Measurements from ENCODE around the gene PLCD3.

GRCh38 chr17:45073414-45074070, 58.8 kb downstream of the PLCD3 start:
- TF ChIP-seq NR3C1 (CRISPR knock-in tag; conservative IDR thresholded peaks at IDR 0.05; ENCODE audit: low read depth): no peak
- TF ChIP-seq, protein P1, sequence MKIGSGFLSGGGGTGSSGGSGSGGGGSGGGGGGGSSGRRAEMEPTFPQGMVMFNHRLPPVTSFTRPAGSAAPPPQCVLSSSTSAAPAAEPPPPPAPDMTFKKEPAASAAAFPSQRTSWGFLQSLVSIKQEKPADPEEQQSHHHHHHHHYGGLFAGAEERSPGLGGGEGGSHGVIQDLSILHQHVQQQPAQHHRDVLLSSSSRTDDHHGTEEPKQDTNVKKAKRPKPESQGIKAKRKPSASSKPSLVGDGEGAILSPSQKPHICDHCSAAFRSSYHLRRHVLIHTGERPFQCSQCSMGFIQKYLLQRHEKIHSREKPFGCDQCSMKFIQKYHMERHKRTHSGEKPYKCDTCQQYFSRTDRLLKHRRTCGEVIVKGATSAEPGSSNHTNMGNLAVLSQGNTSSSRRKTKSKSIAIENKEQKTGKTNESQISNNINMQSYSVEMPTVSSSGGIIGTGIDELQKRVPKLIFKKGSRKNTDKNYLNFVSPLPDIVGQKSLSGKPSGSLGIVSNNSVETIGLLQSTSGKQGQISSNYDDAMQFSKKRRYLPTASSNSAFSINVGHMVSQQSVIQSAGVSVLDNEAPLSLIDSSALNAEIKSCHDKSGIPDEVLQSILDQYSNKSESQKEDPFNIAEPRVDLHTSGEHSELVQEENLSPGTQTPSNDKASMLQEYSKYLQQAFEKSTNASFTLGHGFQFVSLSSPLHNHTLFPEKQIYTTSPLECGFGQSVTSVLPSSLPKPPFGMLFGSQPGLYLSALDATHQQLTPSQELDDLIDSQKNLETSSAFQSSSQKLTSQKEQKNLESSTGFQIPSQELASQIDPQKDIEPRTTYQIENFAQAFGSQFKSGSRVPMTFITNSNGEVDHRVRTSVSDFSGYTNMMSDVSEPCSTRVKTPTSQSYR (CRISPR knock-in tag; IDR thresholded peaks at IDR 0.05): no peak
- TF ChIP-seq CREM (CRISPR knock-in tag; IDR thresholded peaks at IDR 0.05): no peak
- TF ChIP-seq, protein P2, sequence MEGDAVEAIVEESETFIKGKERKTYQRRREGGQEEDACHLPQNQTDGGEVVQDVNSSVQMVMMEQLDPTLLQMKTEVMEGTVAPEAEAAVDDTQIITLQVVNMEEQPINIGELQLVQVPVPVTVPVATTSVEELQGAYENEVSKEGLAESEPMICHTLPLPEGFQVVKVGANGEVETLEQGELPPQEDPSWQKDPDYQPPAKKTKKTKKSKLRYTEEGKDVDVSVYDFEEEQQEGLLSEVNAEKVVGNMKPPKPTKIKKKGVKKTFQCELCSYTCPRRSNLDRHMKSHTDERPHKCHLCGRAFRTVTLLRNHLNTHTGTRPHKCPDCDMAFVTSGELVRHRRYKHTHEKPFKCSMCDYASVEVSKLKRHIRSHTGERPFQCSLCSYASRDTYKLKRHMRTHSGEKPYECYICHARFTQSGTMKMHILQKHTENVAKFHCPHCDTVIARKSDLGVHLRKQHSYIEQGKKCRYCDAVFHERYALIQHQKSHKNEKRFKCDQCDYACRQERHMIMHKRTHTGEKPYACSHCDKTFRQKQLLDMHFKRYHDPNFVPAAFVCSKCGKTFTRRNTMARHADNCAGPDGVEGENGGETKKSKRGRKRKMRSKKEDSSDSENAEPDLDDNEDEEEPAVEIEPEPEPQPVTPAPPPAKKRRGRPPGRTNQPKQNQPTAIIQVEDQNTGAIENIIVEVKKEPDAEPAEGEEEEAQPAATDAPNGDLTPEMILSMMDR (IDR thresholded peaks at IDR 0.05): no peak
- TF ChIP-seq, protein P3, sequence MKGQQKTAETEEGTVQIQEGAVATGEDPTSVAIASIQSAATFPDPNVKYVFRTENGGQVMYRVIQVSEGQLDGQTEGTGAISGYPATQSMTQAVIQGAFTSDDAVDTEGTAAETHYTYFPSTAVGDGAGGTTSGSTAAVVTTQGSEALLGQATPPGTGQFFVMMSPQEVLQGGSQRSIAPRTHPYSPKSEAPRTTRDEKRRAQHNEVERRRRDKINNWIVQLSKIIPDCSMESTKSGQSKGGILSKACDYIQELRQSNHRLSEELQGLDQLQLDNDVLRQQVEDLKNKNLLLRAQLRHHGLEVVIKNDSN (CRISPR knock-in tag; IDR thresholded peaks at IDR 0.05): no peak
- TF ChIP-seq CREB1 (CRISPR knock-in tag; IDR thresholded peaks at IDR 0.05): no peak
- TF ChIP-seq NR2C2 (CRISPR knock-in tag; IDR thresholded peaks at IDR 0.05): no peak
- TF ChIP-seq ZBTB43 (CRISPR knock-in tag; IDR thresholded peaks at IDR 0.05): no peak
- no peak for TF ChIP-seq NFATC4 (CRISPR knock-in tag; IDR thresholded peaks at IDR 0.05)

Measured in WTC11 (cell line).